GM13977 (cell line): ENCODE measurements around the gene PIP4K2C.

ENCODE experiments used
- DNase-seq: peaks from one replicate; pipeline ENCODE4 v3.0.0; 2012; ENCODE audit warnings: low spot score
- CTCF ChIP-seq: IDR thresholded peaks from 2 replicates; pipeline ENCODE4 v1.5.1; 2012; ENCODE audit warnings: mild to moderate bottlenecking, control low read depth; ENCODE audit not compliant: insufficient read depth; ENCODE audit errors: extremely low read depth, missing control alignments
- in situ Hi-C: fragments of 300-500 bp; cut with MboI; formaldehyde crosslinking; loops from one replicate; pipeline ENCODE4 v1.12.0; 2022; ENCODE audit warnings: low sequenced_read_pairs, low pct_unique_long_range_greater_than_20kb, mixed read lengths, inconsistent platforms; ENCODE audit not compliant: unreplicated experiment

Gene PIP4K2C

GRCh38 chr12:57571926-57572762 is 18.8 kb upstream of the PIP4K2C start:
- no peak for DNase-seq
- in situ Hi-C loops, result no loop called here
- no peak for TF ChIP-seq CTCF

DNA sequence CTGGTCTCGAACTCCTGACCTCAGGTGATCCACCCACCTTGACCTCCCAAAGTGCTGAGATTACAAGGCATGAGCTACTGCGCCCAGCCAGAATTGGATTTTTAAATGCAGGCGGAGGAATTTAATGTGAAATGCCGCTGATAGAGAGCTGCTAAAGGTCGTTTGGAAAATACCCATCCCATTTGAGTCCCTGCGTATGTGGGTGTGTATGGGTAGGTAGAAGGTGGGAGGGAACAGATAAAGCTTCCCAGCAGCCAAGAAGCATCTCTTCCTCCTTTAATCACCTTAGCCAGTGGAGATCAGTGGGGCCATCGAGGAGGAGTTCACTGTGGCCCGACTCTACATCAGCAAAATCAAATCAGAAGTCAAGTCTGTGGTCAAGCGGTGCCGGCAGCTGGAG is 16.2 kb upstream of the PIP4K2C start:
- in situ Hi-C loops, result no loop called here
- TF ChIP-seq CTCF, result no peak
- DNase-seq, result no peak

- TF ChIP-seq CTCF, result no peak
- in situ Hi-C loops, result no loop called here
- no peak for DNase-seq
These were observed 15.0 kb upstream of the PIP4K2C start for GRCh38 chr12:57575771-57576612.

- in situ Hi-C loops, result no loop called here
- DNase-seq, result no peak
- TF ChIP-seq CTCF, result no peak
These were observed 14.3 kb upstream of the PIP4K2C start for GRCh38 chr12:57576613-57577160.

DNA sequence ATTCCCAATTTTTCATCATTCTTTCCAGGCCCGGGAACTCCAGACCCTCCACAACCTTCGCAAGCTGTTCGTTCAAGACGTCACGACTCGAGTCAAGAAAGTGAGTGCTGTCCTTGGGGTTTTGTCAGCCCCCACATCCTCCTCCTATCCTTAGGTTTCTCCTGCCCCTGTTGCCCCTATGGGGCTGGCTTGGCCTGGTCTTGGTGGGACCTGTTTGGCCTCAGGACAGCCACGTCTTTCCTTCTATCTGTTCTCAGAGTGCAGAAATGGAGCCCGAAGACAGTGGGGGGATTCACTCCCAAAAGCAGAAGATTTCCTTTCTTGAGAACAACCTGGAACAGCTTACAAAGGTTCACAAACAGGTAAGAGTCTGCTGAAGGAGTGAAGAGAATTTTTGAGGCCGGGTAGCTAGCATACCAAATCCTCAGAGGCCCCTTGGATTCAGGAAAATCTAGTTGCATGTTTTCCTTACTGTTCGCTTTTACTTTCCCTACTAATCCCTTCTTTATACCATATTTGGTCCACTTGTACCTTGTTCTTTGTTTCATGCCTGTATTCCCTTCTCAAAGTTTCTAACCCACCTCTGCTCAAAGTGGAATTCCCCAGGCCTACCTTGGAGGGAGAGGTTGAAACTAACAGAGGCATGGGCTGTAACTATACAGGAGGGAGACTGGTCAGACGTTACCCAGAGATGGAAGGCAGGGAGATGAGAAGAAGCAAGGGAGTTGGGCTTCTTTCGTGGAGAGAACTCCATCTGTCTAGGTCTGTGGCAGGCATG is 12.8 kb upstream of the PIP4K2C start:
- no peak for TF ChIP-seq CTCF
- in situ Hi-C loops, result no loop called here

GRCh38 chr12:57579011-57579410 is 12.0 kb upstream of the PIP4K2C start:
- in situ Hi-C loops, result no loop called here
- no peak for TF ChIP-seq CTCF
- DNase-seq, result no peak

More for the DNA sequence above, 12.8 kb upstream of the PIP4K2C start:
- DNase-seq, result no peak
